Osteocyte (in vitro differentiated cells): ENCODE data around the gene ZSWIM4. TPM values are rescaled to one million over a fixed set of nuclear protein-coding genes. Genes with fewer than 3 reads are reported as not detected.

ENCODE experiments used
- DNase-seq: peaks from one replicate; pipeline ENCODE4 v3.0.0; 2021; ENCODE audit warnings: mixed read lengths; ENCODE audit not compliant: unreplicated experiment; ENCODE audit errors: extremely low spot score
- H3K27ac Mint-ChIP-seq: one replicate; pipeline ENCODE4 v1.8.0; 2021; ENCODE audit warnings: mild to moderate bottlenecking, mixed read lengths; ENCODE audit not compliant: unreplicated experiment
- H3K27me3 Mint-ChIP-seq: one replicate; pipeline ENCODE4 v1.8.0; 2021; ENCODE audit warnings: mixed read lengths; ENCODE audit not compliant: unreplicated experiment
- H3K36me3 Mint-ChIP-seq: one replicate; pipeline ENCODE4 v1.8.0; 2021; ENCODE audit warnings: mixed read lengths; ENCODE audit not compliant: unreplicated experiment
- H3K4me1 Mint-ChIP-seq: one replicate; pipeline ENCODE4 v1.8.0; 2021; ENCODE audit warnings: mixed read lengths; ENCODE audit not compliant: unreplicated experiment
- H3K4me3 Mint-ChIP-seq: one replicate; pipeline ENCODE4 v1.8.0; 2021; ENCODE audit warnings: mild to moderate bottlenecking, moderate library complexity, mixed read lengths; ENCODE audit not compliant: unreplicated experiment
- H3K9me3 Mint-ChIP-seq: one replicate; pipeline ENCODE4 v1.8.0; 2021; ENCODE audit warnings: mixed read lengths; ENCODE audit not compliant: unreplicated experiment
- CTCF ChIP-seq: fragments of 200-600 bp; sonication (generic); IDR thresholded peaks from 2 replicates; pipeline ENCODE4 v1.5.0; 2021; ENCODE audit warnings: antibody characterized with exemption, mild to moderate bottlenecking, moderate library complexity
- total RNA-seq: library from RNA; stranded (reverse); gene quantifications from 2 replicates; pipeline ENCODE4 v1.2.1, GENCODE V29; 2021

Gene ZSWIM4
- total RNA-seq, 1 donor from 2014 or later: 15.1 TPM

DNA sequence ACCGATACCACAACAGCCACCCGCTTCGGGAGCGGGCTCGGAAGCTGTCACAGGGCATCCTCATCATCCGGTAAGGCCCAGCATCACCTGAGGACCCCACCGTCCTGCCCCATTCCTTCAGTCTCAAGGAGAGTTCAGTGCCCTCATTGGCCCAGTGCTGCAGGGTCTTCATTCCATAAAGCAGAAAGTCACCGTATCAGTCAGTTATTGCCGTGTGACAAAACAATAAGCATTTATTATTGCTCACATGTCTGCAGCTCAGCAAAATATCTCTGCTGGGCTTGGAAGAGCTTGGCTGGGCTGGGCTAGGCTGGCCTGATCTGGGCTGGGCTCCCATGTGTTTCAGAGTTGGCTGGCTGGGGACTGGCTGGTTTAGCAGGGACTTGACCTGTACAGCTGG is 39.0 kb upstream of the ZSWIM4 start:
- Mint-ChIP-seq H3K4me1 (no peaks in the 10 kb centered on the region), H3K4me3 (no peak overlapping the region), H3K9me3 (no peaks in the 10 kb centered on the region), H3K27me3 (no peaks in the 10 kb centered on the region), H3K27ac (no peak overlapping the region), H3K36me3 (peaks cover 29% of the 10 kb centered on the region)
- TF ChIP-seq CTCF: no peak
- no peak for DNase-seq

DNA sequence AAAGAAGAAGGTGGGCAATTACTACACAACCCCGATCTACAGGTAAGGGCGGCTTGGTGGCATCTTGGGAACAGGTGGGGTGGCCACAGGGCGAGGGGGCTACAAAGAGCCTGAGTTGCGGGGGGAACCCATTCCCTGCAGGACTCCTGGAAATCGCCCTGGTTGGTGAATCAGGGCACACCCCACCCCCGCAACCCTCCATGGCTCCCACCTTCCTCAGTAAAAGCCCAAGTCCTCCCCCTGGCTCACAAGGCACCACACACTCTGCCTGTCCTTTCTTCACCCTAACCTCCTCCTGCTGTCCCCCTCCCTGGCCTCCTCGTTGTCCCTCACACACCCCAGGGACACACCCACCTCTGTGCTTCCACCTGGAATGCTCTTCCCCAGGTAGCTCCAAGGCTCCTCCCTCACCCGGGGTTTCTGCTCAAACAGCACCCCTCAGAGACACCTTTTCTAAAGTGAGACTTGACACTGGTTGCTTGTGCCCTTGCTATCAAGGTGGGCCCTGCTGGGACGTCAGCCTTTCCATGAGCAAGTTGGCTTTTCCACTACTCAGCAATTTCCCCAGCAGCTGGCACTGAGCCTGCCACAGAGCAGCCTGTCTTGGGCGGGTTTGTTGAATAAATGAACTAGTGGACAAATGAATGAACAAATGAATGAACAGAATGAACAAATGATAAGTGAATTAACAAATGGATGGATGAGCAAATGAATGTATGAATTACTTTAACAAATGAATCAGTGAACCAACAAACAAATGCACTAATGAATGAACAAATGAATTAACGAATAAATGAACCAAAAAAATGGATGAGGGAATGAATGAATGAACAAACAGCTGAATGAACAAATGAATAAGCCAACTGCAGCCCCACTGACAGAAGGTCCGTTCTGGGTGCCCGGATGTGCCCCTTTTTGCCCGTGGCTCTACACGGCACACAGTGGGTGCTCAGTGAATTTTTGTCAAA is 37.2 kb upstream of the ZSWIM4 start:
- no peak for DNase-seq
- H3K27ac Mint-ChIP-seq: no peak overlapping the region
- no peak overlapping the region for H3K4me3 Mint-ChIP-seq
- TF ChIP-seq CTCF: no peak
- no peaks in the 10 kb centered on the region for H3K4me1 Mint-ChIP-seq
- H3K9me3 Mint-ChIP-seq: no peaks in the 10 kb centered on the region
- H3K27me3 Mint-ChIP-seq: no peaks in the 10 kb centered on the region
- H3K36me3 Mint-ChIP-seq: peaks cover 32% of the 10 kb centered on the region

GRCh38 chr19:13758795-13759194 is 36.4 kb upstream of the ZSWIM4 start:
- Mint-ChIP-seq H3K27ac (no peak overlapping the region), H3K36me3 (peaks cover 29% of the 10 kb centered on the region), H3K4me3 (no peak overlapping the region), H3K9me3 (no peaks in the 10 kb centered on the region), H3K27me3 (no peaks in the 10 kb centered on the region), H3K4me1 (peaks cover 2% of the 10 kb centered on the region)
- TF ChIP-seq CTCF: no peak
- DNase-seq: no peak

- Mint-ChIP-seq H3K4me3 (no peak overlapping the region), H3K27me3 (no peaks in the 10 kb centered on the region), H3K27ac (no peak overlapping the region), H3K4me1 (peaks cover 13% of the 10 kb centered on the region), H3K9me3 (no peaks in the 10 kb centered on the region), H3K36me3 (peaks cover 18% of the 10 kb centered on the region)
- TF ChIP-seq CTCF: peak; percentile 17
- DNase-seq: no peak
Observed at GRCh38 chr19:13761423-13761822, 33.8 kb upstream of the ZSWIM4 start.

DNA sequence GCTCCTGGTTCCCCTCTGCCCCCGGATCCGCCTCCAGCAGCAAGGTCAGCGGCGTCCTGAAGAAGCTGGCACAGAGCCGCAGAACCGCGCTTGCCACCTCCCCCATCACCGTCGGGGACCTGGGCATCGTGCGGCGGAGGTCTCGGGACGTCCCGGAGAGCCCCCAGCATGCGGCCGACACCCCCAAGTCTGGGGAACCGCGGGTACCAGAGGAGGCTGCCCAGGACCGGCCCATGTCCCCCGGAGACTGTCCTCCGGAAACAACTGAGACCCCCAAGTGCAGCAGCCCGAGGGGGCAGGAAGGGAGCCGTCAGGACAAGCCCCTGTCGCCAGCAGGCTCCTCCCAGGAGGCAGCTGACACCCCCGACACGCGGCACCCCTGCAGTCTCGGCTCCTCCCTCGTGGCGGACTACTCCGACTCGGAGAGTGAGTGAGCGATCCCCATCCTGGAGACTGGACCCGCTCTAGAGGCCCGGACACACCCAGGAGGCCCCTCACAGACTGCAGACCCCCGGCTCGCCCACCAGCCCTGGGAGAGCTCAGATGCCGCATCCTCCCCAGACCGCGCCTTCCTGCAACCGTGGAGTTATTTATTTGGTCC is 32.5 kb upstream of the ZSWIM4 start:
- H3K36me3 Mint-ChIP-seq: peaks cover 13% of the 10 kb centered on the region
- no peak for DNase-seq
- no peak overlapping the region for H3K4me3 Mint-ChIP-seq
- H3K27ac Mint-ChIP-seq: no peak overlapping the region
- peaks cover 13% of the 10 kb centered on the region for H3K4me1 Mint-ChIP-seq
- no peaks in the 10 kb centered on the region for H3K9me3 Mint-ChIP-seq
- no peak for TF ChIP-seq CTCF
- no peaks in the 10 kb centered on the region for H3K27me3 Mint-ChIP-seq
